H1 (cell line): ENCODE data around the gene FAM162A. TPM values are rescaled to one million over a fixed set of nuclear protein-coding genes. Genes with fewer than 3 reads are reported as not detected.

ENCODE experiments used
- CTCF ChIA-PET: fragments of 300-600 bp; sonication (Branson Sonifier 250); formaldehyde crosslinking; loops from one replicate; lab custom pipeline; 2021; ENCODE audit not compliant: partially characterized antibody; lab: Charles Lee
- POLR2A ChIA-PET: fragments of 300-600 bp; sonication (Branson Sonifier 250); formaldehyde crosslinking; loops from one replicate; lab custom pipeline; 2021; ENCODE audit warnings: inconsistent platforms; ENCODE audit not compliant: partially characterized antibody; lab: Charles Lee
- DNase-seq, 2 experiments: peaks; one replicate each; pipeline versions ENCODE4 v3.0.0 to v3.0.0-alpha.2; 2010 to 2022; ENCODE audit warnings: low spot score in 2 of 2, low read depth in 1 of 2, mixed read lengths in 1 of 2
- FAIRE-seq: peaks from 2 replicates; lab custom pipeline; 2011; peaks lifted over from hg19 to GRCh38; lab: Jason Lieb, UNC
- H2AFZ ChIP-seq: 2 replicates; pipeline ENCODE4 v1.8.1; 2012; ENCODE audit warnings: low read length, inconsistent platforms
- H2AK5ac ChIP-seq: 2 replicates; pipeline ENCODE4 v1.6.1; 2013; ENCODE audit warnings: low read depth, low read length
- H2BK120ac ChIP-seq: replicated peaks from 2 replicates; pipeline ENCODE3; 2013; ENCODE audit warnings: low read depth, low read length, inconsistent platforms
- H2BK12ac ChIP-seq: 2 replicates; pipeline ENCODE4 v1.6.1; 2013; ENCODE audit warnings: low read depth, low read length
- H2BK15ac ChIP-seq: 2 replicates; pipeline ENCODE4 v1.6.1; 2013; ENCODE audit warnings: low read length
- H2BK20ac ChIP-seq: 2 replicates; pipeline ENCODE4 v1.6.1; 2013; ENCODE audit warnings: low read length
- H2BK5ac ChIP-seq: 2 replicates; pipeline ENCODE4 v1.6.1; 2013; ENCODE audit warnings: low read depth, low read length
- H3K14ac ChIP-seq: 2 replicates; pipeline ENCODE4 v1.6.1; 2013; ENCODE audit warnings: inconsistent platforms; ENCODE audit not compliant: insufficient read length
- H3K18ac ChIP-seq: 2 replicates; pipeline ENCODE4 v1.6.1; 2013; ENCODE audit warnings: low read length; ENCODE audit errors: extremely low read depth
- H3K23ac ChIP-seq: 2 replicates; pipeline ENCODE4 v1.6.1; 2013; ENCODE audit warnings: inconsistent platforms; ENCODE audit not compliant: insufficient read length
- H3K23me2 ChIP-seq: 2 replicates; pipeline ENCODE4 v1.6.1; 2013; ENCODE audit warnings: low read depth, low read length
- H3K27ac ChIP-seq: 2 replicates; pipeline ENCODE4 v1.6.1; 2011; ENCODE audit warnings: low read depth, low read length, inconsistent platforms
- H3K27me3 ChIP-seq, 4 experiments: replicated peaks in 1 of 4; 1 replicate in 1 of 4; 2 replicates in 3 of 4; pipeline versions ENCODE4 v1.6.1 to v1.8.1; 2011 to 2013; ENCODE audit warnings: low read length in 3 of 4, mild to moderate bottlenecking in 3 of 4, inconsistent platforms in 2 of 4, mixed read lengths in 2 of 4, moderate library complexity in 1 of 4; ENCODE audit not compliant: control insufficient read depth in 3 of 4, insufficient read depth in 3 of 4; ENCODE audit errors: extremely low read depth in 1 of 4
- H3K36me3 ChIP-seq, 4 experiments: 2 replicates each; pipeline versions ENCODE4 v1.6.1 to v1.8.1; 2011 to 2013; ENCODE audit warnings: mild to moderate bottlenecking in 4 of 4, low read length in 3 of 4, moderate library complexity in 2 of 4, control low read depth in 1 of 4, inconsistent platforms in 1 of 4; ENCODE audit not compliant: insufficient read depth in 4 of 4, control insufficient read depth in 2 of 4
- H3K4ac ChIP-seq: replicated peaks from 2 replicates; pipeline ENCODE3; 2013; ENCODE audit warnings: low read length, low read depth, mixed read lengths, inconsistent platforms; ENCODE audit not compliant: insufficient read length
- H3K4me1 ChIP-seq, 4 experiments: replicated peaks in 1 of 4; 1 replicate in 1 of 4; 2 replicates in 3 of 4; pipeline versions ENCODE4 v1.6.1 to v1.8.1; 2011 to 2013; ENCODE audit warnings: low read length in 3 of 4, inconsistent platforms in 2 of 4, mixed read lengths in 1 of 4; ENCODE audit not compliant: insufficient read depth in 4 of 4, control insufficient read depth in 3 of 4
- H3K4me2 ChIP-seq, 2 experiments: 2 replicates each; pipeline versions ENCODE4 v1.6.1 to v1.8.1; 2011 to 2013; ENCODE audit warnings: low read depth in 2 of 2, low read length in 2 of 2, control low read depth in 1 of 2, inconsistent platforms in 1 of 2, mild to moderate bottlenecking in 1 of 2; ENCODE audit not compliant: insufficient read depth in 1 of 2
- H3K4me3 ChIP-seq, 4 experiments: fragments of 200-600, 300-600 bp in 1 of 4; sonication (generic), shearing (Covaris generic), sonication (Bioruptor Twin) in 1 of 4; 2 replicates each; pipeline versions ENCODE4 v1.5.1 to v1.8.1; 2011 to 2016; ENCODE audit warnings: low read length in 4 of 4, low read depth in 3 of 4, control low read depth in 2 of 4, inconsistent platforms in 2 of 4, mild to moderate bottlenecking in 2 of 4, mixed read lengths in 1 of 4, moderate library complexity in 1 of 4; ENCODE audit not compliant: insufficient read depth in 2 of 4; ENCODE audit errors: extremely low read depth in 1 of 4
- H3K56ac ChIP-seq: replicated peaks from 2 replicates; pipeline ENCODE3; 2013; ENCODE audit warnings: low read depth, mild to moderate bottlenecking, mixed read lengths, low read length, inconsistent platforms; ENCODE audit not compliant: insufficient read length
- H3K79me1 ChIP-seq: 2 replicates; pipeline ENCODE4 v1.6.1; 2013; ENCODE audit warnings: low read depth, low read length, control low read depth
- H3K79me2 ChIP-seq, 2 experiments: 2 replicates each; pipeline versions ENCODE4 v1.6.1 to v1.8.1; 2012 to 2013; ENCODE audit warnings: low read length in 2 of 2, mild to moderate bottlenecking in 2 of 2, inconsistent platforms in 1 of 2; ENCODE audit not compliant: insufficient read depth in 2 of 2, control insufficient read depth in 1 of 2
- H3K9ac ChIP-seq, 4 experiments: replicated peaks in 1 of 4; 1 replicate in 1 of 4; 2 replicates in 3 of 4; pipeline versions ENCODE4 v1.6.1 to v1.8.1; 2011 to 2013; ENCODE audit warnings: low read depth in 3 of 4, low read length in 3 of 4, control low read depth in 2 of 4, mild to moderate bottlenecking in 2 of 4, moderate library complexity in 2 of 4, inconsistent platforms in 1 of 4; ENCODE audit errors: extremely low read depth in 1 of 4
- H3K9me3 ChIP-seq, 2 experiments: 2 replicates each; pipeline versions ENCODE4 v1.6.1 to v1.8.1; 2012 to 2013; ENCODE audit warnings: mild to moderate bottlenecking in 2 of 2, moderate library complexity in 2 of 2, control low read depth in 1 of 2, inconsistent platforms in 1 of 2, low read depth in 1 of 2, low read length in 1 of 2, mixed read lengths in 1 of 2; ENCODE audit not compliant: insufficient read depth in 2 of 2
- H4K20me1 ChIP-seq, 2 experiments: replicated peaks in 1 of 2; 2 replicates each; pipeline versions ENCODE3 to v1.8.1; 2011 to 2013; ENCODE audit warnings: inconsistent platforms in 2 of 2, low read length in 2 of 2, mild to moderate bottlenecking in 1 of 2; ENCODE audit not compliant: insufficient read depth in 2 of 2, control insufficient read depth in 1 of 2
- H4K5ac ChIP-seq: 2 replicates; pipeline ENCODE4 v1.6.1; 2013; ENCODE audit warnings: low read length, low read depth, mixed read lengths, inconsistent platforms; ENCODE audit not compliant: insufficient read length
- H4K8ac ChIP-seq: 2 replicates; pipeline ENCODE4 v1.8.0; 2013; ENCODE audit warnings: mild to moderate bottlenecking, moderate library complexity, low read length, inconsistent platforms; ENCODE audit not compliant: insufficient read depth; ENCODE audit errors: extremely low read depth
- H4K91ac ChIP-seq: replicated peaks from 2 replicates; pipeline ENCODE3; 2013; ENCODE audit warnings: low read length, mixed read lengths, inconsistent platforms; ENCODE audit not compliant: insufficient read length
- HDAC6 ChIP-seq: IDR thresholded peaks from one replicate; pipeline ENCODE4 v1.7.1; 2012; ENCODE audit warnings: low read depth, mild to moderate bottlenecking, inconsistent platforms, low read length, moderate library complexity
- POU5F1 ChIP-seq: IDR thresholded peaks from 2 replicates; pipeline ENCODE4 v1.6.1; 2011; ENCODE audit warnings: low read depth, mild to moderate bottlenecking, low read length, moderate library complexity
- WGBS, 2 experiments: shearing (Covaris generic) in 1 of 2; methylation state at CpG; one replicate each; pipeline versions ENCODE4 v1.1.6 to v1.1.7; 2013 to 2015; ENCODE audit warnings: low lambda C conversion rate in 2 of 2, mixed read lengths in 2 of 2, inconsistent platforms in 1 of 2, low coverage in 1 of 2, missing lambda C conversion rate in 1 of 2; ENCODE audit not compliant: insufficient replicate concordance in 2 of 2, insufficient coverage in 1 of 2, insufficient read length in 1 of 2; ENCODE audit errors: extremely low coverage in 1 of 2, missing lambda C conversion rate in 1 of 2; 5-methylcytosine and 5-hydroxymethylcytosine counted together
- polyA plus RNA-seq, 7 experiments: library from polyadenylated mRNA; depleted of rRNA in 3 of 7; stranded (reverse) in 5 of 7; unstranded in 2 of 7; fragments of >200 nt in 5 of 7; fragments of 200-250 nt in 2 of 7; gene quantifications; 1 replicate in 5 of 7; 2 replicates in 1 of 7; 4 replicates in 1 of 7; pipeline versions ENCODE4 v1.2.1 to v1.2.3, GENCODE V29; 2011 to 2013; ENCODE audit warnings: missing spikeins in 2 of 7, mixed read lengths in 2 of 7
- total RNA-seq: library from RNA; stranded (reverse); fragmentation: NEBNext Ultra II Directional; extraction: Animal tissue kit (Norgen Biotek cat#: 25700); gene quantifications from 2 replicates; pipeline ENCODE4 v1.2.1, GENCODE V29; 2021

Gene FAM162A
- total and polyA plus RNA-seq, 2 of the 8 experiments (the other 6 are each of a cell fraction or from before 2014, with no cell fraction given) = 38.2 to 59.7 TPM

GRCh38 chr3:122364490-122364889 is 19.5 kb upstream of the FAM162A start:
- no peak overlapping the region for H3K56ac ChIP-seq
- no peak overlapping the region for H4K8ac ChIP-seq
- no peak overlapping the region for H3K4me2 ChIP-seq
- H3K27ac ChIP-seq = no peak overlapping the region
- H3K23me2 ChIP-seq = no peaks in the 10 kb centered on the region
- H3K9me3 ChIP-seq = no peaks in the 10 kb centered on the region
- FAIRE-seq = no peak
- H3K79me1 ChIP-seq = no peaks in the 10 kb centered on the region
- H4K20me1 ChIP-seq = peaks cover 2% of the 10 kb centered on the region in 2 experiments
- no peak overlapping the region for H2BK120ac ChIP-seq
- no peak overlapping the region for H3K4ac ChIP-seq
- CTCF ChIA-PET = interaction anchor here (1.1 kb wide), 1 partner anchor 20 kb away, joined by 3 read pairs; the partner anchor contains the start of gene FAM162A
- TF ChIP-seq POU5F1 (no peak), HDAC6 (no peak)
- no peak overlapping the region for H3K23ac ChIP-seq
- POLR2A ChIA-PET = interaction anchor here (3.3 kb wide), 1 partner anchor 19 kb away, joined by 14 read pairs; the partner anchor contains the start of genes FAM162A and MIX23
- no peak overlapping the region for H2BK20ac ChIP-seq
- no peak overlapping the region for H2BK5ac ChIP-seq
- no peak overlapping the region for H3K4me3 ChIP-seq
- peaks cover 3 to 65% (median 31%) of the 10 kb centered on the region in 4 experiments for H3K36me3 ChIP-seq
- H3K14ac ChIP-seq = no peak overlapping the region
- H3K9ac ChIP-seq = no peak overlapping the region
- DNase-seq = no peak
- H3K18ac ChIP-seq = no peak overlapping the region
- H3K27me3 ChIP-seq = no peaks in the 10 kb centered on the region
- 62% methylated on average over 2 of the region's 2 CpGs; no CpG with 5 or more reads in 1 of the 2 experiments for WGBS, 2 experiments
- no peak overlapping the region for H2BK12ac ChIP-seq
- no peaks in the 10 kb centered on the region for H3K4me1 ChIP-seq
- no peak overlapping the region for H4K91ac ChIP-seq
- no peak overlapping the region for H2BK15ac ChIP-seq
- no peaks in the 10 kb centered on the region for H3K79me2 ChIP-seq
- H4K5ac ChIP-seq = no peak overlapping the region
- no peak overlapping the region for H2AFZ ChIP-seq
- H2AK5ac ChIP-seq = no peak overlapping the region
